GM18868 (cell line): ENCODE results near the gene DENND5A.

Source experiments
- ATAC-seq: cut with Tn5 transposase; IDR thresholded peaks from one replicate; pipeline ENCODE4 v1.9.1; 2021; ENCODE audit warnings: mild to moderate bottlenecking, moderate library complexity; ENCODE audit not compliant: unreplicated experiment

Gene DENND5A

DNA sequence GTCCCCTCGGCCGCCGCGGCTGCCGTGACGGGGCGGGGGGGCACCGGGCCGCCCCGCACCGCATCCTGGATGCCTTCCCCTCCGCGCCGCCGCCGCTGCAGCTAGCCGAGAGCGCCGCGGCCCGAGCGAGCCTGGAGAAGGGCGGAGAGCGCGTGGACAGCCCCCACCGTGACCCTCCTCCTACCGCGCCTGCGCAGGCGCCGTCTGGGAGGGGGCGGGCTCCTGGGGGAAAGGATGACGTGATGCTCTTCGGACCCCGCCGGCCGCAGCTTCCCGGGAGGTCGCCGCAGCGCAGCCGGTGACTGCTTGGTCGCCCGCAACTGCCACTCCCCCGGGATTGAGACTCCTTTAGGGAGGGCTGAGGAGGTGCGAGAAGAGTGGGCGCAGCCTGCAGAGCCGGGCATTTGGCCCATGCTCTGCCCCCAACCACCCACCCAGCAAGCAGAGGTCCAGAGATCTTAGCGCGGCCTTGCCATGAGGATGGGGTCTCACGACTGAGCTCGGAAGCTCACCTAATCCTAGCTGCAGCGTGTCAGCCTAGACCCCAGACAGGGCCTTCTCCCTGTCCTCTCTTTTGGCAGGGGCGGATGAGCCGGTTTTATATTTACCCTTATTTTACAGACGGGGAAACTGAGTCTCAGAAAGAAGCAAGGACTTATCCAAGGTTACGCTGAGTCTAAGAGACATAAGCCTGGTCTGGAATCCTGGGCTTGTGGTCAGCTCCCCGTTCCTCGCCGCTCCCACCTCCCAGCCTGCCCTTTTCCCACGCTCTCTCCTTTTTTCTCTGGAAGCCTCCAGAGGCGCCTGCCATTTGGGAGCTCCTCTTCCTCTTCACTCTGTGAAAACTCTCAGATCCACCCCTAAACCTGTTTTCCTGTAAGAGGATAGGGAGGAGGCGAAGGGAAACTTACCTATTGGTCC lies at the start of gene DENND5A:
DENND5A (minus strand) TSS at position 140 of the 921 bp plus-strand sequence. CDS start 281 bp downstream, outside the sequence.
- peak; percentile 59 for ATAC-seq

DNA sequence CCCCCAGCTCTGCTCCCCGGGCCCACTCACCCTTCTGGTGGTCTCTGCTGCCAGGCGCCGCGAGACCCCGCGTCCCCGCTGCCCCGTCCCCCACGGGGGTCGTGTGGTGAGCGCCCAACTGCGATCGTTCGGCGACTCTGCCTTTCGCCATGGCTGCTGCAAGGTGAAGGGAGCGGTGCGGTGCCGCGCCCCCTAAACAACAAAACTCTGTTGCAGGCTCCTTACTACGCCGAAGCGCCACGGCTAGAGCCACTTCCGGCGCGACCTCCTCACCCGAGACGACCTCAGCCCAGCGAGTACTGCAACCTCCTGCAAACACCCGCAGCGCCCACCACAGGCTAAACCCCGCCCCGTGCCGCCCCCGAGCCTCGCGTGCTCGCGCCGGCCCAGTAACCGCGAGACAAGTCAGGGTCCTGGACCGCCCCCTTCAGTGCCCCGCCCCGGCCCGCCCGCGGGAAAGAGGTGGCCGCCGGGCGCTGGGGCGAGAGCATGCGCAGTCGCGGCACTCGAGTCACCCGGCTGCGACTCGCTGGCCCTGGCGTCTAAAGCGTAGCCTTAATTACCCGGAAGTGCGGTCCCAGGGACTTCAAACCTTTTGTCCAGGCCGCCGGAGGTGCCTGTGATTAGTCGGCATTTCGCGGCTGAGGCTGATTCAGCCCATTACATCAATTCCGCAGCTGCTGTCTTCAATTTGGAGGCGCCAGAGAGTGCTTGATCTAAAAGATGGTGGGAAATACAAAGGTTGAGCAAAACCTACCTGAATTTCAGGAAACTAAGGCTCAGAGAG lies 49.3 kb upstream of the DENND5A start, which contains the start of gene TMEM41B:
TMEM41B (minus strand) TSS at position 303 of the 787 bp plus-strand sequence; CDS start at position 151, 152 bp downstream.
- peak; percentile 93 for ATAC-seq

DNA sequence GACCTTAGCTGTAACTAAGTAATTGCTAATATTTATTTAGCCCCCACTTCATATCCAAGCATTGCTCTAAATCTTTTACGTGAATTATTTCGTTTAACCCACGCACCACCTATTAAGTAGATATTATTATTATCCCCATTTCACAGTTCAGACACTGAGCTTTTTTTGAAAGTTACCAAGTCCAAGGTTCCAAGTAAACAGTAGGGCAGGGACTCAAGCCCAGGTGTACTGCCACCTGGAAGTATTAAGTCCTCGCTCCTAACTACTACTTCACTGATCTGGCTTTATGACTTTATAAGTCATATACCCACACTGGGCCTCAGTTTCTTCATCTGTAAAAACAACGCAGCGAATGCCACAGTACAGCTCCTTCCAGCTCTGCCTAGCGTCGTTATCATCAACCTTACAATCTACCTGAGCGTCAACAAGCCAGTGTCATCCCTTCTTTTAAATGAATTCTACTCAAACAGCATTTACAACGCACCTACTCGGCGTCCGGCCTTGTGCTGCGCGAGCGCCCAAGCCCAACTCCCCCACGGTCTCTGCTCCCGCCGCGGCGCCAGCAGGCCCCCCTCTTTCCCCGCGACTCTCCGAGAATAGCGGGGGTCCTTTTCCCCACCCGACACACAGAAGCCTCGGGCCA lies 48.6 kb upstream of the DENND5A start:
- ATAC-seq: peak; percentile 5

DNA sequence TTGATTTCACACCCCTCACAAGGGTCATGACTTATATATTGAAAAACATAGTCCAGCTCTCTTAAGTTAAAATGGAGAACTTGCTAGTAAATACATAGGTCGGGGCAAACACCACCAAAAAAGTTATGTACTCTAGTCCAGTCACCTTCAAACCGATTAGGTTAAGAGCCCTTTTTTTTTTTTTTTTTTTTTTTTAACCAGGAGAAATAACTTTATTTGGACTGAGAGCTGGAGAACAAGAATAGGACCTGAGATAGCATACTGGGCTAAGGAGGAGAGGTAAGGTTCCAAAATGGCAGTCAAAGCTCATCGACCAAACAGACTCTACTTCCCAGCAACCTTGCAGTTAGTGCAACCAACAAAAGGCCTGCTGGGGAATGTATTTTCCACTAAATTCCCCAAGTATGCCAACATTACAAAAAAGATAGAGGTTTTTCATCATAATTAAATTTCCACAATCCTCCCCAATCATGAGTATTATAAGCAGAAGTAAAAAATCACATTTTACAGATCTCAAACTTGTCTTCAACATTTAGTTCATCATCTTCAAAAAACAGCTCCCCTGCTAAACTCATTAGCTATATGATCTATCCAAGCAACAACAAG lies 45.4 kb upstream of the DENND5A start:
- ATAC-seq: no peak

DNA sequence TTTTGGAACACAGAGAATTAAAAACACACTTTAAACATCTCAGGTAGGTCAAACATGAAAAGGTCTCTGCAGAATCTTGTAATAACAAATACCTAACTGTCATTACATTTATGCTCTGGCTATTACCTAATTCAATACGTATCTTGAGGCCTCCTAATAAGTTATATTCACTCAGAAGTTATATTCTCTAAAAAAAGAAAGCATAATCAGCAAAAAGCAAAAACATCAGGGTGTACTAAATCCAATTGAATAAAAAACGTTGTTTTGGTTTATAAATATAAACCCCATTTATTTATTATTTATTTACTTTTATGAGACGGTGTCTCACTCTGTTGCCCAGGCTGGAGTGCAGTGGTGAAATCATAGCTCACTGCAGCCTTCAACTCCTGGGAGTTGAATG lies 39.0 kb upstream of the DENND5A start:
- no peak for ATAC-seq

DNA sequence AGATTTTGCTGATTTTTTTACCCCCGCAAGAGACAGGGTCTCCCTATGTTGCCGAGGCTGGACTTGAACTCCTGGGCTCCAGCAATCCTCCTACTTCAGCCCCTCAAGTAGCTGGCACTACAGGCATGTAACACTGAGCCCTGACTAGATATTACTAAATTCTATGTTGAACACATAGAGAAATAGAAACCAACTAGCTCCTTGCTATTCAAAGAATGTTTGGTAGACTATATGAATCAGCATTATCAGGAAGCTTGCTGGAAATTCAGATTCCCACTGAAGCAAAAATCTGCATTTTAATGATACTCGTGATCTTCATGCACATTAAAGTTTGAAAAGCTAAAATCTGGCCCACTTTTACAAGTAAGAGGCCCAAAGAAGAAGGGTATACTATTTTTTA lies 37.3 kb upstream of the DENND5A start:
- no peak for ATAC-seq

DNA sequence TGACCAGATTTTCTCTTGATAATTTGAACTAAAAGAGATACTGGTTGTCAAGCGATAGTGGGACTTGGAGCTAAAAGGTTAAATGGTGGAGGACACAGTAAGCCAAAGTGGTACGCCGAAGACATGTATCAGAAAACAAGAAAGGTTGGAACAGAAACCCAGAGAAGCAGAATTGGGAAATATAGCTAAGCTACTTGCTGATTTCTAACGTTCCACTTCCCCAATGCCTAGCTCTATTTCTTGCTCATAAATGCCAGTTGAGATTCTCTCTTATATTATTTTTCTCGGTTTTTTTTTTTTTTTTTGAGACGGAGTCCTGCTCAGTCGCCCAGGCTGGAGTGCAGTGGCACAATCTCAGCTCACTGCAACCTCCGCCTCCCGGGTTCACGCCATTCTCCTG lies 36.6 kb upstream of the DENND5A start:
- no peak for ATAC-seq

DNA sequence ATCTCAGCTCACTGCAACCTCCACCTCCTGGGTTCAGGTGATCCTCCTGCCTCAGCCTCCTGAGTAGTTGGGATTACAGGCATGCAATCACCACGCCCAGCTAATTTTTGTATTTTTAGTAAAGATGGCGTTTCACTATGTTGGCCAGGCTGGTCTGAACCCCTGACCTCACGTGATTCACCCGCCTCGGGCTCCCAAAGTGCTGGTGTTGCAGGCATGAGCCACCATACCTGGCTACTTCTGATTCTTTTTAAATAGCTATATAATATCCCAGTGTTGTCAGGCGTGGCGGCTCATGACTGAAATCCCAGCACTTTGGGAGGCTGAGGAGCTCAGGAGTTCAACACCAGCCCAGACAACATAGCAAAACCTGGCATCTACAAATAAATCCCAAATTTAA lies 28.5 kb upstream of the DENND5A start:
- no peak for ATAC-seq

DNA sequence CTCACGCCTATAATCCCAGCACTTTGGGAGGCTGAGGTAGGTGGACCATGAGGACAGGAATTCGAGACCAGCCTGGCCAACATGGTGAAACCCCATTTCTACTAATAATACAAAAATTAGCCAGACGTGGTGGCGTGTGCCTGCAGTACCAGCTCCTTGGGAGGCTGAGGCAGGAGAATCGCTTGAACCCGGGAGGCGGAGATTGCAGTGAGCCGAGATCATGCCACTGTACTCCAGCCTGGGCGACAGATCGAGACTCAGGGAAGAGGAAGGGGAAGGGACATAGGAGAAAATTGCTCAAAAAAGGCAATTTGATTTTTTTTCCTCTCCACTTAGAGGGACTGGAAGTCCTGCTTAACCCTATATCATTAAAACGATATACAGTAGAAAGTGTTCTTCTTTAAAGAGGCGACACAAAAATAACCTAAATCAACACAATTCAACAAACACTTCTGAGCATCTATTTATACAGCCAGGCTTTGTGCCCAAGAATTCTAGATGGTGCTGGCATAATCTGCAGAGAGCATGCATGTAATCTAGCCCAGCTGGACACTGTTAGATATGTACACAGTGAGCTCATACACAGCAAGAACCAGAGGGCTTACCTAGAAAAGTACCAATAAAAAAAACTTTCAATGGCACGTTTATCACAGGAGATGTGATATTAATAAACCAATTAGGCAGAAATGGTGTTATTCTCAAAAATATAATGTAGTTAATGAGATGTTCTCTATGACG lies 20.9 kb upstream of the DENND5A start:
- ATAC-seq: no peak

DNA sequence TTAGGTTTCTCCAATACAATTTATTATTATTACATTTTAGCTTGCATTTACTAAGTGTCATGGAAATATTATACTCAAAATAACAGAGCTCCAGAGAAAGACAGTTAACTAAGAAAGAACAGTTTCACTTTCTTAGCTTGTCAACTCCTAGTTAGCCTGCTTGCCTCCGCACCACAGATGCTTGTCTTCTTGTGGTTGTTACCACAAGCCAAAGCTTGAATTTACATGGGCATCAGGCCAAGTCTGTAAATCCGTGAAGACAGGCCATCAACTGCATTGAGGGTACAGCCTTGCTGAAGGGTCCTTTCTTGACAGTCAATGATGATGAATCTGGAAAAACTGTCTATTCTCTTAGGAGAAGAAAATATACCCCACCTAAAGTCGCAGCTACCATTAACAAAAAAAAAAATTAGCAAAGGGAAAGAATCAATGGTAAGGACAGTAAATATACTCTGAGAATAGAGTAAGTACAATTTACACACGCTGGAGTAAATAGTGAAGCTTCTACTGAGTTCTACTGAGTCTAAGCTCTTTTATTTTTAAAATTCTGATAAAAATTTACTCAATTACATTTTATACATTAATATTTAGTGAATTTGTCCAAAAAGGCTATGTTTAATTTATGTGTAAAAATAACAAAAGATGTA lies 15.6 kb upstream of the DENND5A start:
- peak; percentile 89 for ATAC-seq

DNA sequence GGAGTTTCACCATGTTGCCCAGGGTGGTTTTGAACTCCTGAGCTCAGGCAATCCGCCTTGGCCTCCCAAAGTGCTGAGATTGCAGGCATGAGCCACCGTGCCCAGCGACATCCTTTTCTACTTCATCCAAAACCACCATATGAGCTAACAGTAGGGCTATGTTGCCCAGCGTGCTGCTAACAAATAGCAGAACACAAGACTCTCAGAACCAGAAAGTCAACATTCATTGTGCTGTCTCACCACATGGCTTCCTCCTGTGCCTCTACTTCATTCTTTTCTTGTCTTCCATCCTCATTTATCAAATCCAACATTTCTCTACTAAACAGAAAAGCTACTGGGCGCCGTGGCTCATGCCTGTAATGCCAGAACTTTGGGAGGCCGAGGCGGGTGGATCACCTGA lies 12.0 kb upstream of the DENND5A start:
- no peak for ATAC-seq

DNA sequence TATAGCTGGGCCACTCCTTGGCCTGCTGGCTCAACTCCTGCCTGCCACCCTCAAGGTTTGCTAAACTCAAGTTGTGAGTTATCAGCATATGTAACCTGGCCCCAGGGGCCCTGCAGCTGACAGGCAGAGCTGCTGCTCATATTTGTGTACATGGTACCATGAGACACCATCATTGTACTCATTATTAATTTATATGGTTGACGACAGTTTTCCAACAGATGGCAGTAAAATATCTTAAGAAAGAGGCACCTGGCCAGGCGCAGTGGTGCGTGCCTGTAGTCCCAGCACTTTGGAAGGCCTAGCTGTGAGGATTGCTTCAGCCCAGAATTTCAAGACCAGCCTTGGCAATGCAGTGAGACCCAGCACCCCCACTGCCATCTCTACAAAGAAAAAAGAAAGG lies 11.4 kb upstream of the DENND5A start:
- ATAC-seq: no peak

DNA sequence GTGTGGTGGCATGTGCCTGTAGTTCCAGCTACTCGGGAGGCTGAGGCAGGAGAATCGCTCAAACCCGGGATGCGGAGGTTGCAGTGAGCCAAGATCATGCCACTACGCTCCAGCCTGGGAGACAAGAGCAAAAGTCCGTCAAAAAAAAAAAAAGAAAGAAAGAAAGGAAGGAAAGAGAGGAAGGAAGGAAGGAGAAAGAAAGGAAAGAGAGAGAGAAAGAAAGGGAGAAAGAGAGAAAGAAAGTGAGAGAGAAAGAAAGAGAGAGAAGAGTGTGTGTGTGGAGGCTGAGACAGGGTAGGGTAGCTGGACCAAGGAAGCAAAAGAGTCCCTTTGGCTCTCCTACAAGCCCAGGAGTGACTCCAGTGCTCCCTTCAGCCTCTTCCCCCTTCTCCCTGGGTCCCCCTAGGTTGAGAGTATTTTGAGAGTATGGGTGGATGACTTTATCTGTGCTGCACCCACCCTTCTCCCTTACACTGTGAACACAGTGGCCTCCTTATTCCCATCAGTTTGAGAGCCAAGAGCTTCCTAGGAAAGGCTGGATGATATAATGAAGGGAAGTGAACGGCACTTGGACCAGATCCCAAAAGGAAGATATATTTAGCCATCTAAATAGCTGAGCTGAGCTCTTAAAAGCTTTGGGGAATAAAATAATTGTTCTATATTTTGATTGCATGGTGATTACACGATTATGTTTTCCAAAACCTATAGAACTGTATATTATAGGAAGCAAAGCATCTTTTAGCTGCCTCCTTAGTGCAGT lies 9.5 kb upstream of the DENND5A start:
- no peak for ATAC-seq

DNA sequence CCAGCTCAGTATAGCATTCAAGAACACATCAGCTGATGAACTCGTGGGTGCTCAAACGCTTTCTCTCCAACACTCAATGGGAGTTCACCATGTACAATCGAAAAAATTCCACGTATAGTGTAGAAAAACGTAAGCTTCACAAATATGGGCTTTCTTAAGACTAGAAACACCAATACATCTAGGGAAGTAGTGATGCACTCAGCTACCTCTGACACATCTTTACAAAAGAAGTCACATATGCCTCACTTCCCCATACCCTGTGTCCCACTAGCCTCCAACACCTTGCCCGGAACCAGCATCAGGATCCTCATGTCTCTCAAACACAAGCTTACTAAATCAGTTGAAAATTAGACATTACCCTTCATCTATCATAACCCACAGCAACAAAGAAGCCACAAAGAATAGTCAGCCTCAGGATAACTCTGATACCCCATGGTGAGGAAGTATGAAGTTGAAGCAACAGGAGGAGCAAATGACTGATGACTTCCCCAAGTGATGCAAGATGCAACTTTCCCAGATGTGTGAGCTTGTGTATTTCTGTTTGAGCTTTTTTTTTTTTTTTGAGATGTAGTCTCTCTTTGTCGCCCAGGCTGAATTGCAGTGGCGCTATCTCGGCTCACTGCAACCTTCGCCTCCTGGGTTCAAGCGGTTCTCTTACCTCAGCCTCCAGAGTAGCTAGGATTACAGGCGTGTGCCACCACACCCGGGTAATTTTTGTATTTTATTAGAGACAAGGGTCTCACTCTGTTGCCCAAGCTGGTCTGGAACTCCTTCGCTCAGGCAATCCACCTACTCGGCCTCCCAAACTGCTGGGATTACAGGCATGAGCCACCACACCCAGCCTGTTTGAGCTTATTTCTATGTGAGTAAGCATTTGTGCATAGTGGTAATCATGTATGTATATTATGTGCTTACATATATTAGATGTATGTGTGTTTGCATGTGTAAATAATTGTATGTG lies 8.5 kb upstream of the DENND5A start:
- ATAC-seq: no peak

DNA sequence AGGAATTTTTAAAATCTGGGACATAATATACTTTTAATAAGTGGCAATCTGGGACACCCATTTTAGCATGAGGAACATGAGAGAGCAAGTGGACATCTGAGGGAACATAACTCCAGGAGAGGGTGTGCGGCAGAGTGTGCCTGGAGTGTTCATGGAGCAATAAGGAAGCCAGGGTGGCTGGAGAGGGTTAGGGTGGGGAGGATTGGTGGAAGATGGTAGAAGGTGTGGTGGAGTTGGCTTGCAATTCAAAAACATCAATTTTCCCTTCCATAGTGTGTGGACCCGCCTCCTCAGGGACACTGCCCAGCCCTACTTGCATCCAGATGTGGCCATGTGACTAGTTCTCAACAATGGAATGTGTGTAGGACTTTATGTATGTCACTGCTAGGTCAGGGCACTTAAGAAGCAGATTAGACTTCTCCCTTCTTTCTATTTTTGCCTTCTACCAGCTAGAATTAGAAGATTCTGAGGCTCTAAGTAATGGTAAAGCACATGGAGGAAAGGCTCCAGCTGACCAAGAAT lies 4.4 kb upstream of the DENND5A start:
- ATAC-seq: no peak

DNA sequence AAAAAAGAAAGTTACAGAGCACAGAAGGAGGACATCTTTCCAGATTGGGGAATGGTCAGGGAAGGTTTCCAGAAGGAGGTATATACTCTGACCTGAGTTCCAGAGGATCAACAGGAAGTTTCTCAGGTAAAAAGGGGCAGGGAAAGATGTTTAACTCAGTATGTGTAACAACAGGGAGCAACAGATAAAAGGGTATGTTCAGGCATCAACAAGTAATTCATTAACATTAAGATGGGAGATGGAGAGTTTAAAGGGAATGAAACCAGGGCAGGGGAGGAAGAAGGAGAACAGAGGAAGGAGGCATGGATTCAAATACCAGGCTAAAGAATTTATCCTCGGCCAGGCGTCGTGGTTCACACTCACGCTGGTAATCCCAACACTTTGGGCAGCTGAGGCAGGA lies 2.5 kb upstream of the DENND5A start:
- ATAC-seq: no peak

DNA sequence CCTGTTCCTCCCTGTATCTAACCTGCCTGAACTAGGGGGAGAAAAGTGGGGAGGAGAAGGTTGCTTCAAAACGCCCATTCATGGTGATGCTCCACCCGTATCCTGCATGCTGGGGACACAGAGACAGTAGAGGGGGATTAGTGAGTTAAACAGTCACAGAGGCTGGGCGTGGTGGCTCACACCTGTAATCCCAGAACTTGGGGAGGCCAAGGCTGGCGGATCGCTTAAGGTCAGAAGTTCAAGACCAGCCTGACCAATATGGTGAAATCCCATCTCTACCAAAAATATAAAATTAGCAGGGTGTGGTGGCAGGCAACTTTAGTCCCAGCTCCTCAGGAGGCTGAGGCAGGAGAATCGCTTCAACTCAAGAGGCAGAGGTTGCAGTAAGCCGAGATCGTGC lies 1.8 kb upstream of the DENND5A start:
- no peak for ATAC-seq
